Astrocyte (in vitro differentiated cells and primary cell): ENCODE data around the gene LMTK2.

ENCODE experiments used
- EZH2 ChIP-seq: IDR thresholded peaks from 2 replicates; pipeline ENCODE4 v1.6.1; 2012; ENCODE audit warnings: mild to moderate bottlenecking, low read length, inconsistent platforms; ENCODE audit not compliant: insufficient read depth
- TF ChIP-seq, protein P1 (sequence below): IDR thresholded peaks from 2 replicates; pipeline ENCODE4 v1.5.1; 2011; ENCODE audit warnings: low read depth, mild to moderate bottlenecking, inconsistent platforms, low read length, moderate library complexity; ENCODE audit not compliant: insufficient read depth

- TF ChIP-seq, protein P1, sequence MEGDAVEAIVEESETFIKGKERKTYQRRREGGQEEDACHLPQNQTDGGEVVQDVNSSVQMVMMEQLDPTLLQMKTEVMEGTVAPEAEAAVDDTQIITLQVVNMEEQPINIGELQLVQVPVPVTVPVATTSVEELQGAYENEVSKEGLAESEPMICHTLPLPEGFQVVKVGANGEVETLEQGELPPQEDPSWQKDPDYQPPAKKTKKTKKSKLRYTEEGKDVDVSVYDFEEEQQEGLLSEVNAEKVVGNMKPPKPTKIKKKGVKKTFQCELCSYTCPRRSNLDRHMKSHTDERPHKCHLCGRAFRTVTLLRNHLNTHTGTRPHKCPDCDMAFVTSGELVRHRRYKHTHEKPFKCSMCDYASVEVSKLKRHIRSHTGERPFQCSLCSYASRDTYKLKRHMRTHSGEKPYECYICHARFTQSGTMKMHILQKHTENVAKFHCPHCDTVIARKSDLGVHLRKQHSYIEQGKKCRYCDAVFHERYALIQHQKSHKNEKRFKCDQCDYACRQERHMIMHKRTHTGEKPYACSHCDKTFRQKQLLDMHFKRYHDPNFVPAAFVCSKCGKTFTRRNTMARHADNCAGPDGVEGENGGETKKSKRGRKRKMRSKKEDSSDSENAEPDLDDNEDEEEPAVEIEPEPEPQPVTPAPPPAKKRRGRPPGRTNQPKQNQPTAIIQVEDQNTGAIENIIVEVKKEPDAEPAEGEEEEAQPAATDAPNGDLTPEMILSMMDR = no peak
- no peak for TF ChIP-seq EZH2
Observed at GRCh38 chr7:98196706-98197605, 90.3 kb downstream of the LMTK2 start.
